Caco-2 (cell line): ENCODE results near the gene SQSTM1. TPM values are rescaled to one million over a fixed set of nuclear protein-coding genes. Genes with fewer than 3 reads are reported as not detected.

Source experiments
- BruUV-seq: library from RNA; stranded (reverse); fragments of 400-500 nt; replicated peaks from 2 replicates; lab custom pipeline; 2021; lab: Mats Ljungman, UMichigan
- CTCF ChIA-PET: fragments of 300-600 bp; sonication (Branson Sonifier 250); formaldehyde crosslinking; loops from one replicate; lab custom pipeline; 2022; ENCODE audit warnings: antibody characterized with exemption; lab: Charles Lee
- POLR2A ChIA-PET: fragments of 300-600 bp; sonication (Branson Sonifier 250); formaldehyde crosslinking; loops from one replicate; lab custom pipeline; 2022; ENCODE audit warnings: antibody characterized with exemption; lab: Charles Lee
- DNase-seq, 2 experiments: peaks; one replicate each; pipeline versions ENCODE4 v3.0.0 to v3.0.0-alpha.2; 2020 to 2022
- H3K27me3 ChIP-seq: replicated peaks from 2 replicates; pipeline ENCODE4 v1.6.0; 2011; ENCODE audit warnings: low read length; ENCODE audit not compliant: control insufficient read depth, insufficient read depth
- H3K36me3 ChIP-seq: 2 replicates; pipeline ENCODE4 v1.5.1; 2011; ENCODE audit warnings: low read length; ENCODE audit not compliant: control insufficient read depth, insufficient read depth
- H3K4me1 ChIP-seq: fragments of 250-450 bp; sonication (Bioruptor Pico); 2 replicates; pipeline ENCODE4 v1.5.1; 2020; ENCODE audit warnings: mild to moderate bottlenecking
- H3K4me3 ChIP-seq: 2 replicates; pipeline ENCODE4 v1.5.1; 2011; ENCODE audit warnings: low read depth, mild to moderate bottlenecking, control low read depth, low read length
- H3K9me3 ChIP-seq: fragments of 250-450 bp; sonication (Bioruptor Pico); 2 replicates; pipeline ENCODE4 v1.5.1; 2020; ENCODE audit warnings: mild to moderate bottlenecking, moderate library complexity
- H3K27ac Mint-ChIP-seq: one replicate; pipeline ENCODE4 v1.8.0; 2022; ENCODE audit warnings: mixed read lengths; ENCODE audit not compliant: unreplicated experiment
- H3K27me3 Mint-ChIP-seq: one replicate; pipeline ENCODE4 v1.8.0; 2022; ENCODE audit warnings: mixed read lengths; ENCODE audit not compliant: insufficient read depth, unreplicated experiment
- H3K36me3 Mint-ChIP-seq: one replicate; pipeline ENCODE4 v1.8.0; 2022; ENCODE audit warnings: mild to moderate bottlenecking, mixed read lengths; ENCODE audit not compliant: insufficient read depth, unreplicated experiment
- H3K4me1 Mint-ChIP-seq: one replicate; pipeline ENCODE4 v1.8.0; 2022; ENCODE audit warnings: low read depth, mixed read lengths; ENCODE audit not compliant: unreplicated experiment
- H3K4me3 Mint-ChIP-seq: one replicate; pipeline ENCODE4 v1.8.0; 2022; ENCODE audit warnings: mild to moderate bottlenecking, moderate library complexity, mixed read lengths; ENCODE audit not compliant: unreplicated experiment
- H3K9me3 Mint-ChIP-seq: one replicate; pipeline ENCODE4 v1.8.0; 2022; ENCODE audit warnings: mixed read lengths; ENCODE audit not compliant: unreplicated experiment
- CTCF ChIP-seq, 2 experiments: fragments of 200-600 bp in 1 of 2; IDR thresholded peaks; 1 replicate in 1 of 2; 2 replicates in 1 of 2; pipeline versions ENCODE4 v1.5.1 to v1.8.0; 2011 to 2022; ENCODE audit warnings: antibody characterized with exemption in 1 of 2, control low read depth in 1 of 2, inconsistent platforms in 1 of 2, low read depth in 1 of 2, low read length in 1 of 2, mild to moderate bottlenecking in 1 of 2, moderate library complexity in 1 of 2; ENCODE audit not compliant: insufficient read depth in 1 of 2, severe bottlenecking in 1 of 2, unreplicated experiment in 1 of 2
- intact Hi-C: fragments of 100-400 bp; cut with micrococcal nuclease; formaldehyde crosslinking; loops from one replicate; pipeline ENCODE4 v1.10.0; 2022; ENCODE audit not compliant: unreplicated experiment
- total RNA-seq: library from RNA; stranded (reverse); gene quantifications from 2 replicates; pipeline ENCODE4 v1.2.3, GENCODE V29; 2022

SQSTM1 gene
- total RNA-seq, 1 experiment from 2014 or later: 259 TPM

- Mint-ChIP-seq H3K4me3 (no peak overlapping the region), H3K27me3 (no peaks in the 10 kb centered on the region), H3K4me1 (no peaks in the 10 kb centered on the region), H3K36me3 (peaks cover 51% of the 10 kb centered on the region), H3K27ac (no peak overlapping the region), H3K9me3 (peaks cover 19% of the 10 kb centered on the region)
- intact Hi-C loops: no loop called here
- ChIA-PET CTCF (interaction anchor here (1.6 kb wide), 1 partner anchor 11 kb away, joined by 4 read pairs; no protein-coding TSS in a partner anchor), POLR2A (no interaction called here)
- TF ChIP-seq CTCF (IDR thresholded peaks at IDR 0.05; ENCODE audit: insufficient read depth in 1 of 2, low read depth in 1 of 2, low read length in 1 of 2, severe bottlenecking in 1 of 2, unreplicated experiment in 1 of 2): no peak
- Histone ChIP-seq H3K4me3 (no peak overlapping the region), H3K4me1 (no peaks in the 10 kb centered on the region), H3K36me3 (peaks cover 2% of the 10 kb centered on the region), H3K9me3 (peaks cover 27% of the 10 kb centered on the region; the same call in 1 of the 2 replicates), H3K27me3 (no peaks in the 10 kb centered on the region)
- no peak for DNase-seq
- BruUV-seq: no TSS peak
These were observed 59.5 kb downstream of the SQSTM1 start for GRCh38 chr5:179880066-179880650.

GRCh38 chr5:179880848-179881590, 60.3 kb downstream of the SQSTM1 start:
- ChIA-PET CTCF (interaction anchor here (0.5 kb wide), 1 partner anchor 127 kb away, joined by 3 read pairs; no protein-coding TSS in a partner anchor), POLR2A (no interaction called here)
- Histone ChIP-seq H3K27me3 (no peaks in the 10 kb centered on the region), H3K9me3 (peaks cover 29% of the 10 kb centered on the region; the same call in 1 of the 2 replicates), H3K4me3 (no peak overlapping the region), H3K36me3 (peaks cover 6% of the 10 kb centered on the region), H3K4me1 (no peaks in the 10 kb centered on the region)
- H3K27ac Mint-ChIP-seq: no peak overlapping the region
- peaks cover 21% of the 10 kb centered on the region for H3K9me3 Mint-ChIP-seq
- H3K27me3 Mint-ChIP-seq: no peaks in the 10 kb centered on the region
- BruUV-seq: no TSS peak
- intact Hi-C loops: no loop called here
- H3K4me3 Mint-ChIP-seq: no peak overlapping the region
- H3K36me3 Mint-ChIP-seq: peaks cover 56% of the 10 kb centered on the region
- H3K4me1 Mint-ChIP-seq: no peaks in the 10 kb centered on the region
- no peak for DNase-seq
- no peak for TF ChIP-seq CTCF (IDR thresholded peaks at IDR 0.05; ENCODE audit: insufficient read depth in 1 of 2, low read depth in 1 of 2, low read length in 1 of 2, severe bottlenecking in 1 of 2, unreplicated experiment in 1 of 2)

- no peak for TF ChIP-seq CTCF (IDR thresholded peaks at IDR 0.05; ENCODE audit: insufficient read depth in 1 of 2, low read depth in 1 of 2, low read length in 1 of 2, severe bottlenecking in 1 of 2, unreplicated experiment in 1 of 2)
- Mint-ChIP-seq H3K27me3 (no peaks in the 10 kb centered on the region), H3K27ac (no peak overlapping the region), H3K4me1 (no peaks in the 10 kb centered on the region), H3K4me3 (no peak overlapping the region), H3K36me3 (peaks cover 63% of the 10 kb centered on the region), H3K9me3 (peaks cover 30% of the 10 kb centered on the region)
- DNase-seq: no peak
- Histone ChIP-seq H3K36me3 (peaks cover 8% of the 10 kb centered on the region), H3K9me3 (peaks cover 29% of the 10 kb centered on the region; the same call in 1 of the 2 replicates), H3K4me1 (no peaks in the 10 kb centered on the region), H3K27me3 (no peaks in the 10 kb centered on the region), H3K4me3 (no peak overlapping the region)
- no TSS peak for BruUV-seq
- ChIA-PET POLR2A (no interaction called here), CTCF (interaction anchor here (0.6 kb wide), 1 partner anchor 589 kb away, joined by 3 read pairs; no protein-coding TSS in a partner anchor)
- intact Hi-C loops: no loop called here
These were observed 61.6 kb downstream of the SQSTM1 start for GRCh38 chr5:179882338-179882737.
